CD8-positive, alpha-beta memory T cell (primary cell): ENCODE measurements around the gene WDR27. TPM values are rescaled to one million over a fixed set of nuclear protein-coding genes. Genes with fewer than 3 reads are reported as not detected.
"Not testable (repeated sequence)": the region's sequence is repeated elsewhere in the genome, so short reads cannot be mapped to it uniquely, and the experiment has no call there.

ENCODE experiments used
- CTCF ChIA-PET: fragments of 350-600 bp; sonication (Branson Sonifier 250); formaldehyde crosslinking; loops from one replicate; lab custom pipeline; 2021; ENCODE audit warnings: antibody characterized with exemption; lab: Charles Lee
- POLR2A ChIA-PET: fragments of 350-600 bp; sonication (Branson Sonifier 250); formaldehyde crosslinking; loops from one replicate; lab custom pipeline; 2021; ENCODE audit warnings: antibody characterized with exemption; lab: Charles Lee
- DNase-seq, 5 donors: peaks; one replicate each; pipeline versions ENCODE4 v3.0.0 to v3.0.0-alpha.2; 2020 to 2022; ENCODE audit warnings: mixed read lengths in 1 of 5
- H3K27ac ChIP-seq: one replicate; pipeline ENCODE4 v1.7.0; 2013; ENCODE audit warnings: low read depth, mild to moderate bottlenecking, low read length, moderate library complexity
- H3K27me3 ChIP-seq: 2 replicates; pipeline ENCODE4 v1.7.0; 2013; ENCODE audit warnings: low read length, mild to moderate bottlenecking; ENCODE audit not compliant: insufficient read depth, poor library complexity, severe bottlenecking
- H3K36me3 ChIP-seq: 2 replicates; pipeline ENCODE4 v1.7.0; 2013; ENCODE audit warnings: mild to moderate bottlenecking, low read length, moderate library complexity; ENCODE audit not compliant: insufficient read depth
- H3K4me1 ChIP-seq: 2 replicates; pipeline ENCODE4 v1.7.0; 2013; ENCODE audit warnings: mild to moderate bottlenecking, low read length, moderate library complexity; ENCODE audit not compliant: insufficient read depth
- H3K4me3 ChIP-seq: 2 replicates; pipeline ENCODE4 v1.7.0; 2013; ENCODE audit warnings: mild to moderate bottlenecking, low read length
- H3K9me3 ChIP-seq: 2 replicates; pipeline ENCODE4 v1.7.0; 2013; ENCODE audit warnings: mild to moderate bottlenecking, low read length
- H3K27ac Mint-ChIP-seq, 8 donors: one replicate each; pipeline ENCODE4 v1.8.0; 2020 to 2021; ENCODE audit warnings: mixed read lengths in 8 of 8, mild to moderate bottlenecking in 6 of 8, inconsistent platforms in 3 of 8, moderate library complexity in 3 of 8
- H3K27me3 Mint-ChIP-seq, 2 donors: one replicate each; pipeline ENCODE4 v1.8.0; 2020 to 2021; ENCODE audit warnings: mixed read lengths in 2 of 2, mild to moderate bottlenecking in 1 of 2, moderate library complexity in 1 of 2
- H3K36me3 Mint-ChIP-seq, 3 donors: one replicate each; pipeline ENCODE4 v1.8.0; 2020 to 2021; ENCODE audit warnings: mixed read lengths in 3 of 3, inconsistent platforms in 1 of 3, mild to moderate bottlenecking in 1 of 3
- H3K4me1 Mint-ChIP-seq, 3 donors: one replicate each; pipeline ENCODE4 v1.8.0; 2020 to 2021; ENCODE audit warnings: mixed read lengths in 3 of 3, inconsistent platforms in 1 of 3, mild to moderate bottlenecking in 1 of 3
- H3K4me3 Mint-ChIP-seq, 7 donors: one replicate each; pipeline ENCODE4 v1.8.0; 2020 to 2021; ENCODE audit warnings: mixed read lengths in 7 of 7, mild to moderate bottlenecking in 6 of 7, moderate library complexity in 4 of 7, inconsistent platforms in 2 of 7
- H3K9me3 Mint-ChIP-seq, 5 donors: one replicate each; pipeline ENCODE4 v1.8.0; 2020 to 2022; ENCODE audit warnings: mixed read lengths in 5 of 5, mild to moderate bottlenecking in 3 of 5, moderate library complexity in 2 of 5, inconsistent platforms in 1 of 5
- polyA plus RNA-seq: library from polyadenylated mRNA; unstranded; fragments of 300-500 nt; fragmentation: Illumina TruSeq; gene quantifications from one replicate; pipeline ENCODE4 v1.2.3, GENCODE V29; 2021
- total RNA-seq, 2 experiments: library from RNA; stranded (reverse); gene quantifications; one replicate each; pipeline ENCODE4 v1.2.3, GENCODE V29; 2021

The WDR27 gene
- total and polyA plus RNA-seq, 3 experiments from 2014 or later, result 7.4 to 29.4 (median 24.5) TPM

DNA sequence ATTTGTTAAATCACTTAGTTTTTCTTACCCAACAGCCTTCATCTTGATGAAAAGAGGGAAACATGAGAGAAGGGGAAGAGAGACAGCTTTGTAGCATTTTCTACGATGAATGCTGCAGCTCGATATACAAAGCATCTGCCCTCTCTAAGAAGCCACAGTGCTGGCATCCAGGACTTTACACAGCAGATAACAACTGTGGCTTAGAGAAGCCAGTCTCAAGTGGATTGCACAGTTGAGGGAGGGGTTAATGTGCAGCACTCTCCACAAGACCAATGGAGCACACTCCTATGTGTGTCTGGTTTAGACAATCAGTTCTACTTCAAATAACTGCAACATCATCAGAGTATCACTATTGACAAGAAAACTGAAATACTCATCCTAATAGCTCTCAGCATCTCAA, 5.9 kb upstream of the WDR27 start:
- POLR2A ChIA-PET, result no interaction called here
- H3K27ac ChIP-seq, result no peak overlapping the region

DNA sequence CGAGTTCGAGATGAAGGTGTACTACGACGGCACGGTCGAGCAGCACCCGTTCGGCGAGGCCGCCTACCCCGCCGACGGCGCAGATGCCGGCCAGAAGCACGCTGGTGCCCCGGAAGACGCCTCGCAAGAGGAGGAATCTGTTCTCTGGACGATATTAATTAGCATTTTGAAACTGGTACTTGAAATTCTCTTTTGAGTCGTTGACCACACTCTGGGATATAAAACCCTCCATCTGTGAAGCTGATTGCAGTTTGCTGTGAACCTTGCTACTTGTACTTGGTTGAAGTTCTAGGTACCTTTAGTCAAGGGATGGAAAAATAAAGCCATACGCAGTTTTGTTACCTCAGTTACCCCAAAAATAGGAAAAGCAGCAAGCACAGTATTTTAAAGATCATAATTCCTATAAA, 1.0 kb upstream of the WDR27 start:
- Mint-ChIP-seq H3K9me3 (no peaks in the 10 kb centered on the region), H3K4me1 (peaks cover 51 to 61% (median 60%) of the 10 kb centered on the region in 3 donors), H3K27ac (peak overlapping the region; percentile 87 to 97 (median 96)), H3K4me3 (peak overlapping the region; percentile 85 to 96 (median 92)), H3K27me3 (peaks cover 0 to 2% of the 10 kb centered on the region in 2 donors), H3K36me3 (peaks cover 0 to 39% (median 2%) of the 10 kb centered on the region in 3 donors)
- Histone ChIP-seq H3K27me3 (no peaks in the 10 kb centered on the region), H3K27ac (peak overlapping the region; percentile 97), H3K9me3 (no peaks in the 10 kb centered on the region), H3K4me1 (peaks cover 46% of the 10 kb centered on the region), H3K4me3 (peak overlapping the region; percentile 95), H3K36me3 (no peaks in the 10 kb centered on the region)
- DNase-seq, result peak in 1 of 5 donors; percentile 19
- POLR2A ChIA-PET, result interaction anchor here (1.0 to 4.6 kb wide), 6 partner anchors 15 to 881 kb away, joined by 3 to 69 read pairs (median 9); partner anchors contain the start of genes DYNLT2, ERMARD, PDCD2 and PHF10
- CTCF ChIA-PET, result interaction anchor here (0.9 to 1.9 kb wide), 3 partner anchors 11 to 19 kb away, joined by 3 to 12 read pairs (median 4); no protein-coding TSS in a partner anchor

More for the DNA sequence above, 5.9 kb upstream of the WDR27 start:
- no peak overlapping the region for H3K4me3 ChIP-seq
- DNase-seq, result no peak
- H3K4me1 ChIP-seq, result peaks cover 30% of the 10 kb centered on the region
- CTCF ChIA-PET, result interaction anchor here (1.3 kb wide), 2 partner anchors 44 to 82 kb away, joined by 3 read pairs; partner anchors contain the start of genes DYNLT2 and ERMARD
- no peaks in the 10 kb centered on the region for H3K27me3 ChIP-seq
- Mint-ChIP-seq H3K4me3 (no peak overlapping the region), H3K9me3 (no peaks in the 10 kb centered on the region), H3K27ac (peak overlapping the region in 2 of 8 donors; percentile 10 to 56), H3K36me3 (peaks cover 0 to 71% (median 4%) of the 10 kb centered on the region in 3 donors), H3K4me1 (peaks cover 36 to 54% (median 45%) of the 10 kb centered on the region in 3 donors), H3K27me3 (no peaks in the 10 kb centered on the region)
- H3K9me3 ChIP-seq, result no peaks in the 10 kb centered on the region
- H3K36me3 ChIP-seq, result peaks cover 10% of the 10 kb centered on the region

GRCh38 chr6:169701311-169701953, 397 bp downstream of the WDR27 start:
- H3K9me3 ChIP-seq, result no peaks in the 10 kb centered on the region
- H3K27ac ChIP-seq, result peak overlapping the region; percentile 97
- Mint-ChIP-seq H3K9me3 (no peaks in the 10 kb centered on the region), H3K36me3 (peaks cover 0 to 32% (median 2%) of the 10 kb centered on the region in 3 donors), H3K27ac (peak overlapping the region; percentile 92 to 97 (median 95)), H3K27me3 (peaks cover 0 to 2% of the 10 kb centered on the region in 2 donors), H3K4me3 (peak overlapping the region; percentile 88 to 96 (median 93)), H3K4me1 (peaks cover 45 to 50% (median 49%) of the 10 kb centered on the region in 3 donors)
- peaks cover 46% of the 10 kb centered on the region for H3K4me1 ChIP-seq
- ChIA-PET POLR2A (interaction anchor here (0.7 to 4.6 kb wide), 7 partner anchors 18 to 883 kb away, joined by 3 to 69 read pairs (median 7); partner anchors contain the start of genes DYNLT2, ERMARD, PDCD2 and PHF10), CTCF (interaction anchor here (1.1 to 1.9 kb wide), 4 partner anchors 8 to 852 kb away, joined by 3 to 12 read pairs (median 5); partner anchors contain the start of gene PSMB1)
- DNase-seq, result no peak
- H3K4me3 ChIP-seq, result peak overlapping the region; percentile 95
- H3K27me3 ChIP-seq, result no peaks in the 10 kb centered on the region
- no peaks in the 10 kb centered on the region for H3K36me3 ChIP-seq

DNA sequence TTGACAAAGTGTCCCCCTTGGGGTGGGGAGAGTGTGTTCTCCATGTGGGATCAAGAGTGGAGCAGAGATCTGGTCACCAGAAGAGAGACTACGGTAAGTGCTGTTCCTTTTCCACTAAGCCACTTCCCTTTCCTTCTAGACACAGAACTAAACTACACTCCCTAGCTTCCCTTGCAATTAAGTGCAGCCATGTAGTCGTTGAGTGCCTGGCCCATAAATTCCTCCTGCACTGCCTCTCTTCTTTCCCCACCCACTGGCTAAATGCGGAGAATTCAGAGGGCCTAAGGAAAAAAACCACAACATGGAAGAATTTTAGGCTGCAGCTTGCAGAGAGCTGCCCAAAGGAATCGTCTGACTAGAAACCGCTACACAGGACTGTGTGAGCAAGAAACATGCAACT, 1.5 kb downstream of the WDR27 start:
- H3K9me3 Mint-ChIP-seq, result no peaks in the 10 kb centered on the region
- Histone ChIP-seq H3K27ac (no peak overlapping the region), H3K4me3 (no peak overlapping the region), H3K9me3 (no peaks in the 10 kb centered on the region), H3K27me3 (no peaks in the 10 kb centered on the region), H3K4me1 (peaks cover 42% of the 10 kb centered on the region), H3K36me3 (no peaks in the 10 kb centered on the region)
- ChIA-PET POLR2A (interaction anchor here (3.0 to 4.6 kb wide), 2 partner anchors 23 to 52 kb away, joined by 16 to 69 read pairs; partner anchors contain the start of genes DYNLT2, ERMARD and PHF10), CTCF (no interaction called here)
- peaks cover 0 to 2% of the 10 kb centered on the region in 2 donors for H3K27me3 Mint-ChIP-seq
- peak overlapping the region in 3 of 8 donors; percentile 35 to 95 (median 63) for H3K27ac Mint-ChIP-seq
- H3K4me1 Mint-ChIP-seq, result peaks cover 38 to 40% (median 39%) of the 10 kb centered on the region in 3 donors
- H3K4me3 Mint-ChIP-seq, result peak overlapping the region in 4 of 7 donors; percentile 28 to 63 (median 44)
- DNase-seq, result no peak
- H3K36me3 Mint-ChIP-seq, result peaks cover 0 to 25% (median 0%) of the 10 kb centered on the region in 3 donors

GRCh38 chr6:169697115-169697514, 4.7 kb downstream of the WDR27 start:
- Mint-ChIP-seq H3K36me3 (peaks cover 5 to 13% (median 9%) of the 10 kb centered on the region in 3 donors), H3K4me1 (peaks cover 10 to 15% (median 13%) of the 10 kb centered on the region in 3 donors)
- DNase-seq, H3K36me3 ChIP-seq, H3K9me3 ChIP-seq, H3K4me3 ChIP-seq, POLR2A ChIA-PET, H3K27ac Mint-ChIP-seq, H3K27me3 Mint-ChIP-seq, H3K9me3 Mint-ChIP-seq, H3K4me3 Mint-ChIP-seq, H3K27me3 ChIP-seq, H3K27ac ChIP-seq, CTCF ChIA-PET: not testable (repeated sequence)
- H3K4me1 ChIP-seq, result peaks cover 15% of the 10 kb centered on the region

DNA sequence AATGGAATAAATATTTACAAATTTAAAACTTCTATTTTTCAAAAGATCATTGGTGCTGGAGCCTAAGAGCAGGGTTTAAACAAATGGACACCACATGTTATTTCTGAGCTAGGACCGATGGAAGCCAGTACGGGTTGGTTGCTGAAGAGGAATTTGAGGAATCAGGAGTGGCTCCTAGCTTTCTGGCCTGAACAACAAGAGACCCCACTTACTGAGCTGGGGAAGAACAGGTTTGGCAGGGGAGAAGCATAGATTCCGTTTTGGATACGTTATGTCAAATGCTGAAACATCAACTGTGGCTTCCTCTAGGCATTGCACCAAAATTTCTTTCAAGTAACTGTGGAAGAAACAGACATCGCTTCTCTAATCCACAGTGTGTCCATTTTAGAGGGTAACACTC, 6.7 kb downstream of the WDR27 start:
- Mint-ChIP-seq H3K9me3 (peaks cover 2 to 7% (median 4%) of the 10 kb centered on the region in 5 donors), H3K27me3 (peaks cover 0 to 2% of the 10 kb centered on the region in 2 donors), H3K27ac (no peak overlapping the region), H3K4me3 (no peak overlapping the region), H3K36me3 (peaks cover 10 to 17% (median 12%) of the 10 kb centered on the region in 3 donors), H3K4me1 (peaks cover 6 to 13% (median 11%) of the 10 kb centered on the region in 3 donors)
- H3K4me3 ChIP-seq, result no peak overlapping the region
- no peak for DNase-seq
- ChIA-PET CTCF (no interaction called here), POLR2A (no interaction called here)
- H3K9me3 ChIP-seq, result peaks cover 4% of the 10 kb centered on the region
- peaks cover under 1% of the 10 kb centered on the region for H3K4me1 ChIP-seq
- no peaks in the 10 kb centered on the region for H3K27me3 ChIP-seq
- H3K27ac ChIP-seq, result no peak overlapping the region
- H3K36me3 ChIP-seq, result no peaks in the 10 kb centered on the region

- peaks cover 4 to 7% (median 6%) of the 10 kb centered on the region in 3 donors for H3K4me1 Mint-ChIP-seq
- H3K36me3 Mint-ChIP-seq, result peaks cover 16 to 30% (median 23%) of the 10 kb centered on the region in 3 donors
- H3K9me3 Mint-ChIP-seq, result peaks cover 2 to 7% (median 4%) of the 10 kb centered on the region in 5 donors
- Histone ChIP-seq H3K36me3 (no peaks in the 10 kb centered on the region), H3K9me3 (peaks cover 4% of the 10 kb centered on the region), H3K4me1 (no peaks in the 10 kb centered on the region), H3K27me3 (no peaks in the 10 kb centered on the region), H3K27ac (no peak overlapping the region), H3K4me3 (no peak overlapping the region)
- ChIA-PET POLR2A (no interaction called here), CTCF (interaction anchor here (0.5 to 0.9 kb wide), 3 partner anchors 9 to 152 kb away, joined by 3 to 6 read pairs (median 3); partner anchors contain the start of genes C6orf120 and WDR27)
- no peak overlapping the region for H3K4me3 Mint-ChIP-seq
- no peak overlapping the region for H3K27ac Mint-ChIP-seq
- no peaks in the 10 kb centered on the region for H3K27me3 Mint-ChIP-seq
- no peak for DNase-seq
Observed at GRCh38 chr6:169692516-169692915, 9.3 kb downstream of the WDR27 start.
